Psoas muscle (tissue), 8 donors: Measurements from ENCODE around the gene BRI3BP. TPM values are rescaled to one million over a fixed set of nuclear protein-coding genes. Genes with fewer than 3 reads are reported as not detected.

ENCODE experiments used
- ATAC-seq, 4 donors: fragments of 200-7000 bp; cut with Tn5 transposase; one replicate each; pipeline ENCODE4 v1.9.1; 2020; ENCODE audit warnings: moderate library complexity in 3 of 4, mild to moderate bottlenecking in 2 of 4
- DNase-seq, 2 donors: peaks; one replicate each; pipeline ENCODE4 v3.0.0-alpha.2; 2020
- H3K27ac ChIP-seq: fragments of 200-600 bp; one replicate; pipeline ENCODE4 v1.8.0; 2022
- H3K27me3 ChIP-seq, 3 donors: fragments of 200-600 bp in 1 of 3; one replicate each; pipeline versions ENCODE4 v1.6.1 to v1.8.0; 2013 to 2022; ENCODE audit warnings: low read length in 2 of 3, mild to moderate bottlenecking in 2 of 3, moderate library complexity in 1 of 3; ENCODE audit not compliant: insufficient read depth in 3 of 3
- H3K36me3 ChIP-seq, 2 donors: fragments of 200-600 bp in 1 of 2; one replicate each; pipeline versions ENCODE4 v1.6.1 to v1.8.0; 2013 to 2022; ENCODE audit warnings: low read depth in 1 of 2, mild to moderate bottlenecking in 1 of 2, moderate library complexity in 1 of 2; ENCODE audit not compliant: insufficient read depth in 1 of 2
- H3K4me1 ChIP-seq: fragments of 200-600 bp; one replicate; pipeline ENCODE4 v1.8.0; 2022
- H3K4me3 ChIP-seq: fragments of 200-600 bp; one replicate; pipeline ENCODE4 v1.8.0; 2022; ENCODE audit warnings: mild to moderate bottlenecking
- H3K9me3 ChIP-seq: fragments of 200-600 bp; one replicate; pipeline ENCODE4 v1.8.0; 2022
- WGBS, 3 donors: extraction: QIAGEN DNeasy Blood & Tissue Kit; methylation state at CpG; one replicate each; pipeline versions ENCODE4 v1.1.6 to v1.1.7; 2013; 5-methylcytosine and 5-hydroxymethylcytosine counted together
- intact Hi-C, 2 donors: fragments of 100-400 bp; cut with DNase I; formaldehyde crosslinking; loops; one replicate each; pipeline versions ENCODE4 v1.11.0 to v1.14.2; 2022
- polyA plus RNA-seq, 3 donors: library from polyadenylated mRNA; stranded (reverse); fragments of 200-250 nt; gene quantifications; one replicate each; pipeline ENCODE4 v1.2.3, GENCODE V29; 2013
- total RNA-seq, 4 donors: library from RNA; stranded (reverse); fragmentation: NEBNext Ultra II Directional in 2 of 4; extraction: Animal tissue kit (Norgen Biotek cat#: 25700) in 2 of 4; gene quantifications; one replicate each; pipeline versions ENCODE4 v1.2.1 to v1.2.4, GENCODE V29; 2021 to 2023
- TF ChIP-seq, protein P1 (sequence below): fragments of 200-600 bp; IDR thresholded peaks from one replicate; pipeline ENCODE4 v1.8.0; 2022; ENCODE audit warnings: antibody characterized with exemption
- donor health status: healthy with polysubstance abuse.
- donor health status: DM: no; HTN: no; CAD: no; lungs with moderate emphysema.
- donor health status: Bipolar disorder and iron deficiency.
- donor health status: healthy.
- donor health status: DM: yes; HTN: yes; CAD: no.
- donor health status: DM: no; HTN: no; CAD: no.
- donor health status: DM: no; HTN: no; CAD: no.
- donor health status: DM: yes; HTN: yes; CAD: no.

Gene BRI3BP
- total and polyA plus RNA-seq, 7 donors = 0.72 to 2.8 (median 1.6) TPM

DNA sequence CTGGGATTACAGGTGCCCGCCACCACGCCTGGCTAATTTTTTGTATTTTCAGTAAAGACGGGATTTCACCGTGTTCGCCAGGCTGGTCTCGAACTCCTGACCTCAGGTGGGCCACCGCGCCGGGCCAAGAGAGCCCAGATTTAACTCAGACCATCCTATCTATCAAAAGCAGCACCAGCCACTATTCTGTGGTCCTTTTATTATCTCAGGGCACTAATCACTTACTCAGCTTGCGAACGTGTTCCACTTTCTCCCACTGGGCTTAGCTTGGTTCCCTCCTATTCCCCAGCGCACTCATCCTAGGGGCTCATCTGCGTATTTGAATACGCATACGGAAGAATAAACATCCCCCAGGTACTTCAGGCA, 55.6 kb downstream of the BRI3BP start:
- peak overlapping the region; percentile 71 for H3K4me3 ChIP-seq
- H3K9me3 ChIP-seq = no peaks in the 10 kb centered on the region
- no peaks in the 10 kb centered on the region for H3K36me3 ChIP-seq
- ATAC-seq (peak in 1 of 4 donors; percentile 39), DNase-seq (no peak)
- intact Hi-C loops = loop anchor here in 1 of 2 donors (2.0 to 5.0 kb wide), 2 partner anchors 16 to 57 kb away; partner anchors contain the start of genes AACS and BRI3BP
- H3K4me1 ChIP-seq = no peaks in the 10 kb centered on the region
- peak overlapping the region; percentile 27 for H3K27ac ChIP-seq
- 49 to 51% (median 50%) methylated on average over 15 of the region's 15 CpGs for WGBS, 3 donors
- TF ChIP-seq, protein P1, sequence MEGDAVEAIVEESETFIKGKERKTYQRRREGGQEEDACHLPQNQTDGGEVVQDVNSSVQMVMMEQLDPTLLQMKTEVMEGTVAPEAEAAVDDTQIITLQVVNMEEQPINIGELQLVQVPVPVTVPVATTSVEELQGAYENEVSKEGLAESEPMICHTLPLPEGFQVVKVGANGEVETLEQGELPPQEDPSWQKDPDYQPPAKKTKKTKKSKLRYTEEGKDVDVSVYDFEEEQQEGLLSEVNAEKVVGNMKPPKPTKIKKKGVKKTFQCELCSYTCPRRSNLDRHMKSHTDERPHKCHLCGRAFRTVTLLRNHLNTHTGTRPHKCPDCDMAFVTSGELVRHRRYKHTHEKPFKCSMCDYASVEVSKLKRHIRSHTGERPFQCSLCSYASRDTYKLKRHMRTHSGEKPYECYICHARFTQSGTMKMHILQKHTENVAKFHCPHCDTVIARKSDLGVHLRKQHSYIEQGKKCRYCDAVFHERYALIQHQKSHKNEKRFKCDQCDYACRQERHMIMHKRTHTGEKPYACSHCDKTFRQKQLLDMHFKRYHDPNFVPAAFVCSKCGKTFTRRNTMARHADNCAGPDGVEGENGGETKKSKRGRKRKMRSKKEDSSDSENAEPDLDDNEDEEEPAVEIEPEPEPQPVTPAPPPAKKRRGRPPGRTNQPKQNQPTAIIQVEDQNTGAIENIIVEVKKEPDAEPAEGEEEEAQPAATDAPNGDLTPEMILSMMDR = no peak
- H3K27me3 ChIP-seq = no peaks in the 10 kb centered on the region

DNA sequence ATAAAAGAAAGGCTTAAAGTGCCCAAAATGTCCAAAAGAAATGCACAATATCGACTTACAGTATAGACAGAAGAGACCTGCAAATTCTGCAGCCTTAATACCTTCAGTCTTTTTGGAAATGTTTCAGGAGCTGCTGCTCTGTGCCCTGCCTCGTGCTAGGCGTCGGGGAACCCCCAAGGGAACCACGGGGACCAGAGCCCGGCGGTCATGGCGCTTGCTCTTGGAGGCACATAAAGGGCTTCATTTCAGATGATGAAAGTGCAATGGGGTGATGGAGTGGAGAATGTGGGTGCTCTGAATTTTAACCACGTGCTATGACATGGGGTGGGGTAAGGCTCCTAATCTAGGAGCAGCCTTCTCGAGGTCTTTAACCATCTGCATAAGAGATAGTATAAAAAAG, 57.0 kb downstream of the BRI3BP start:
- Histone ChIP-seq H3K27me3 (no peaks in the 10 kb centered on the region), H3K4me3 (no peak overlapping the region), H3K36me3 (no peaks in the 10 kb centered on the region), H3K4me1 (no peaks in the 10 kb centered on the region), H3K27ac (no peak overlapping the region), H3K9me3 (no peaks in the 10 kb centered on the region)
- no peak for ATAC-seq
- no peak for DNase-seq
- TF ChIP-seq, protein P1 = no peak
- WGBS, 3 donors = 76 to 83% (median 76%) methylated on average over 10 of the region's 10 CpGs
- intact Hi-C loops = no loop called here

DNA sequence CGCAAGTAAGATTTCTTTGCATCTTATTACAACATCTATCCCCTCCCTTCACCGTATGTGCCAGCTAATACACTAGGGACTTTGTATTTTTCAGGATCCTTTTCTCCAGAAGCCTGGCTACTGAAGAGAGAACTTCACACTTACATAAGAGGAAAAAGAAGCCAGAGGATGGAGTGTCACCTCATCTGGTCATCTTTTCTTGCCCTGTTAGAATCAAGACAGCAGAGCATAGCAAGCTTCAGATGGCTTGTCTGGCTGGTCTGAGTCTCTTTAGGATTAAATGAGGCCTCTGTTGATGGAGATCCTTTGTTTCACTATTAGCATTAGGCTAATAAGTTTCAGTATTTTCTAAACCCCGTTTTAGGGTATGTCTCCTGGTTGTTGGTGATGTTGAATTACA, 57.4 kb downstream of the BRI3BP start:
- no peak for DNase-seq
- intact Hi-C loops = no loop called here
- Histone ChIP-seq H3K4me1 (no peaks in the 10 kb centered on the region), H3K4me3 (no peak overlapping the region), H3K27ac (no peak overlapping the region), H3K36me3 (no peaks in the 10 kb centered on the region), H3K9me3 (no peaks in the 10 kb centered on the region), H3K27me3 (no peaks in the 10 kb centered on the region)
- TF ChIP-seq, protein P1 = no peak
- WGBS, 3 donors = 60 to 68% (median 67%) methylated on average over 3 of the region's 3 CpGs
- no peak for ATAC-seq

DNA sequence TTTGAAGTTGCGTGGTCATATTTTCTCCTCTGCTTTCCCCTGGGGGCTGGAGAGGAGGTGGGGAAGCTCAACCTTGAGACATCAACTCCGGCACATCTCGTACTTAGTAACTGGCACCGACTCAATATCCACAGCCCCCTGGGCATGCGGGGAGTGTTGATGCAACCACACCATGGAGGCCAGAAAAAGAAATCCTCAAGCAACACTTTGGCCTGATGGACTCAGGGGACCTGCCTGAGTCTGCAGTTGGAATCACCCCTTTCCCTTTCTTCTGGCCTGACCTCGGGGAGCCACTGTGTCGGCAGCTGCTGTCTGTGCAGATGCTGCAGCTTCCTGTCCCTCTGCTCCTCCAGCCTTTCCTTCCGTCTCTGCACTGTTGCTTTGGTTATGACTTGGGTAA, 60.4 kb downstream of the BRI3BP start:
- Histone ChIP-seq H3K9me3 (no peaks in the 10 kb centered on the region), H3K36me3 (no peaks in the 10 kb centered on the region), H3K27me3 (no peaks in the 10 kb centered on the region), H3K27ac (no peak overlapping the region), H3K4me3 (no peak overlapping the region), H3K4me1 (no peaks in the 10 kb centered on the region)
- intact Hi-C loops = no loop called here
- TF ChIP-seq, protein P1 = no peak
- WGBS, 3 donors = 42 to 54% (median 45%) methylated on average over 8 of the region's 8 CpGs
- DNase-seq (peak; percentile 27 to 83), ATAC-seq (peak in 1 of 4 donors; percentile 18)

DNA sequence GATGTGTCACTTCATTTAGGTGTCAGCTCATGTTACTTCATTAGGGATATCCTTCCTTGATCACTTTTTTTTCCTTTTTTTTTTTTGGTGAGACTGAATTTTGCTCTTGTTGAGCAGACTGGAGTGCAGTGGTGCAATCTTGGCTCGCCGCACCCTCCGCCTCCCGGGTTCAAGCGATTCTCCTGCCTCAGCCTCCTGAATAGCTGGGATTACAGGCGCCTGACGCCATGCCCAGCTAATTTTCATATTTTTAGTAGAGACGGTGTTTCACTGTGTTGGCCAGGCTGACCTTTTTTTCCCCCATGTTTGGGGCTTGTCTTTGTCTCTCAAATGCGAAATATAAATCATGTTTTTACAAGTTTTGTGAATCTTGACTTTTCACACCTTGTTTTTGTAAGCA, 62.1 kb downstream of the BRI3BP start:
- 81 to 88% (median 83%) methylated on average over 9 of the region's 9 CpGs for WGBS, 3 donors
- Histone ChIP-seq H3K36me3 (no peaks in the 10 kb centered on the region), H3K9me3 (no peaks in the 10 kb centered on the region), H3K27ac (no peak overlapping the region), H3K27me3 (no peaks in the 10 kb centered on the region), H3K4me3 (no peak overlapping the region), H3K4me1 (no peaks in the 10 kb centered on the region)
- intact Hi-C loops = no loop called here
- no peak for DNase-seq
- ATAC-seq = no peak
- TF ChIP-seq, protein P1 = no peak
